ENCODE measurements around the gene EFS. TPM values are rescaled to one million over a fixed set of nuclear protein-coding genes. Genes with fewer than 3 reads are reported as not detected.

Gene EFS
- total and polyA plus RNA-seq, 2 donors (not counting 1 experiment from before 2014, with no cell fraction given): not detected

GRCh38 chr14:23408307-23408630, 43.3 kb upstream of the EFS start:
- Mint-ChIP-seq H3K4me1 (peaks cover 18% of the 10 kb centered on the region), H3K27ac (no peak overlapping the region), H3K27me3 (peaks cover 74% of the 10 kb centered on the region), H3K9me3 (ENCODE audit: insufficient read depth) (no peaks in the 10 kb centered on the region), H3K4me3 (no peak overlapping the region)
- no peaks in the 10 kb centered on the region for H3K79me2 ChIP-seq (ENCODE audit: control insufficient read depth, insufficient read depth, low read length)
- WGBS (ENCODE audit: insufficient coverage): 79% methylated on average over 3 of the region's 5 CpGs
- intact Hi-C loops (cut with micrococcal nuclease): no loop called here
- ChIA-PET POLR2A (no interaction called here), CTCF (no interaction called here)
- DNase-seq: no peak
- TF ChIP-seq, protein P1, sequence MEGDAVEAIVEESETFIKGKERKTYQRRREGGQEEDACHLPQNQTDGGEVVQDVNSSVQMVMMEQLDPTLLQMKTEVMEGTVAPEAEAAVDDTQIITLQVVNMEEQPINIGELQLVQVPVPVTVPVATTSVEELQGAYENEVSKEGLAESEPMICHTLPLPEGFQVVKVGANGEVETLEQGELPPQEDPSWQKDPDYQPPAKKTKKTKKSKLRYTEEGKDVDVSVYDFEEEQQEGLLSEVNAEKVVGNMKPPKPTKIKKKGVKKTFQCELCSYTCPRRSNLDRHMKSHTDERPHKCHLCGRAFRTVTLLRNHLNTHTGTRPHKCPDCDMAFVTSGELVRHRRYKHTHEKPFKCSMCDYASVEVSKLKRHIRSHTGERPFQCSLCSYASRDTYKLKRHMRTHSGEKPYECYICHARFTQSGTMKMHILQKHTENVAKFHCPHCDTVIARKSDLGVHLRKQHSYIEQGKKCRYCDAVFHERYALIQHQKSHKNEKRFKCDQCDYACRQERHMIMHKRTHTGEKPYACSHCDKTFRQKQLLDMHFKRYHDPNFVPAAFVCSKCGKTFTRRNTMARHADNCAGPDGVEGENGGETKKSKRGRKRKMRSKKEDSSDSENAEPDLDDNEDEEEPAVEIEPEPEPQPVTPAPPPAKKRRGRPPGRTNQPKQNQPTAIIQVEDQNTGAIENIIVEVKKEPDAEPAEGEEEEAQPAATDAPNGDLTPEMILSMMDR (IDR thresholded peaks at IDR 0.05): no peak
- H3K9me3 ChIP-seq (ENCODE audit: control extremely low read depth in 1 of 3, control insufficient read depth in 2 of 3, insufficient read depth in 1 of 3, low read length in 2 of 3): no peaks in the 10 kb centered on the region
- no peak overlapping the region for H3K27ac ChIP-seq (ENCODE audit: low read length in 2 of 2)
- no peak overlapping the region for H3K4me3 ChIP-seq (ENCODE audit: control extremely low read depth in 1 of 5, extremely low read depth in 1 of 5, insufficient read depth in 1 of 5, low read depth in 2 of 5, low read length in 4 of 5)
- no peaks in the 10 kb centered on the region for H4K20me1 ChIP-seq (ENCODE audit: control insufficient read depth, insufficient read depth, low read length, poor library complexity, severe bottlenecking)
- H3K4me1 ChIP-seq (ENCODE audit: control insufficient read depth in 2 of 2, insufficient read depth in 2 of 2, low read length in 2 of 2): peaks cover 4 to 12% of the 10 kb centered on the region in 2 donors
- peaks cover 0 to 40% (median 17%) of the 10 kb centered on the region in 4 experiments for H3K27me3 ChIP-seq (replicated peaks in 1 of 4; ENCODE audit: control extremely low read depth in 1 of 4, control insufficient read depth in 3 of 4, insufficient read depth in 4 of 4, low read length in 3 of 4)
- H3K36me3 ChIP-seq (replicated peaks in 1 of 2; ENCODE audit: control extremely low read depth in 1 of 2, control insufficient read depth in 1 of 2, extremely low read depth in 1 of 2, insufficient read depth in 2 of 2, low read length in 1 of 2): no peaks in the 10 kb centered on the region
- no peak overlapping the region for H3K4me2 ChIP-seq (replicated peaks; ENCODE audit: low read depth, low read length, poor library complexity, severe bottlenecking)
- no peak for ATAC-seq (ENCODE audit: low read depth)
- no peak overlapping the region for H3K9ac ChIP-seq (ENCODE audit: low read length)
- no peak overlapping the region for H2AFZ ChIP-seq (ENCODE audit: insufficient read depth, low read depth, low read length, poor library complexity, severe bottlenecking)

GRCh38 chr14:23407516-23408306, 42.7 kb upstream of the EFS start, which contains the start of gene MYH6:
Gene MYH6, minus strand, starts transcription at chr14:23408273. Its CDS starts 1,050 bp downstream, at chr14:23407223.
- no peaks in the 10 kb centered on the region for H4K20me1 ChIP-seq (ENCODE audit: control insufficient read depth, insufficient read depth, low read length, poor library complexity, severe bottlenecking)
- no peaks in the 10 kb centered on the region for H3K9me3 ChIP-seq (ENCODE audit: control extremely low read depth in 1 of 3, control insufficient read depth in 2 of 3, insufficient read depth in 1 of 3, low read length in 2 of 3)
- Mint-ChIP-seq H3K9me3 (ENCODE audit: insufficient read depth) (no peaks in the 10 kb centered on the region), H3K27ac (no peak within 1 kb of the TSS), H3K4me3 (no peak within 1 kb of the TSS), H3K4me1 (peaks cover 18% of the 10 kb centered on the region), H3K27me3 (peaks cover 76% of the 10 kb centered on the region)
- ATAC-seq (ENCODE audit: low read depth) (no peak), DNase-seq (no peak)
- no peaks in the 10 kb centered on the region for H3K79me2 ChIP-seq (ENCODE audit: control insufficient read depth, insufficient read depth, low read length)
- H3K27me3 ChIP-seq (replicated peaks in 1 of 4; ENCODE audit: control extremely low read depth in 1 of 4, control insufficient read depth in 3 of 4, insufficient read depth in 4 of 4, low read length in 3 of 4): peaks cover 0 to 40% (median 17%) of the 10 kb centered on the region in 4 experiments
- peaks cover 4 to 12% of the 10 kb centered on the region in 2 donors for H3K4me1 ChIP-seq (ENCODE audit: control insufficient read depth in 2 of 2, insufficient read depth in 2 of 2, low read length in 2 of 2)
- no peaks in the 10 kb centered on the region for H3K36me3 ChIP-seq (replicated peaks in 1 of 2; ENCODE audit: control extremely low read depth in 1 of 2, control insufficient read depth in 1 of 2, extremely low read depth in 1 of 2, insufficient read depth in 2 of 2, low read length in 1 of 2)
- ChIA-PET POLR2A (no interaction called here), CTCF (no interaction called here)
- TF ChIP-seq, protein P1 (IDR thresholded peaks at IDR 0.05): no peak
- TF ChIP-seq EZH2 (IDR thresholded peaks at IDR 0.05; ENCODE audit: borderline replicate concordance, insufficient read depth, low read depth, low read length, poor library complexity, severe bottlenecking): no peak
- 81% methylated on average over 14 of the region's 15 CpGs for WGBS (ENCODE audit: insufficient coverage)
- no peak within 1 kb of the TSS for H2AFZ ChIP-seq (ENCODE audit: insufficient read depth, low read depth, low read length, poor library complexity, severe bottlenecking)
- H3K4me3 ChIP-seq (ENCODE audit: control extremely low read depth in 1 of 5, extremely low read depth in 1 of 5, insufficient read depth in 1 of 5, low read depth in 2 of 5, low read length in 4 of 5): no peak within 1 kb of the TSS
- intact Hi-C loops (cut with micrococcal nuclease): no loop called here
- no peak within 1 kb of the TSS for H3K9ac ChIP-seq (ENCODE audit: low read length)
- H3K4me2 ChIP-seq (replicated peaks; ENCODE audit: low read depth, low read length, poor library complexity, severe bottlenecking): no peak within 1 kb of the TSS
- H3K27ac ChIP-seq (ENCODE audit: low read length in 2 of 2): no peak within 1 kb of the TSS

All from B cell (primary cell).